NK-92 treated with Interleukin-12 subunit alpha and Interleukin-12 subunit beta, amount 100 ng/mL, for 24 hours (cell line): ENCODE measurements around the gene DLL1.

Experiments used
- DNase-seq: peaks from one replicate; lab custom pipeline; 2025; lab: John Stamatoyannopoulos, UW

The DLL1 gene

DNA sequence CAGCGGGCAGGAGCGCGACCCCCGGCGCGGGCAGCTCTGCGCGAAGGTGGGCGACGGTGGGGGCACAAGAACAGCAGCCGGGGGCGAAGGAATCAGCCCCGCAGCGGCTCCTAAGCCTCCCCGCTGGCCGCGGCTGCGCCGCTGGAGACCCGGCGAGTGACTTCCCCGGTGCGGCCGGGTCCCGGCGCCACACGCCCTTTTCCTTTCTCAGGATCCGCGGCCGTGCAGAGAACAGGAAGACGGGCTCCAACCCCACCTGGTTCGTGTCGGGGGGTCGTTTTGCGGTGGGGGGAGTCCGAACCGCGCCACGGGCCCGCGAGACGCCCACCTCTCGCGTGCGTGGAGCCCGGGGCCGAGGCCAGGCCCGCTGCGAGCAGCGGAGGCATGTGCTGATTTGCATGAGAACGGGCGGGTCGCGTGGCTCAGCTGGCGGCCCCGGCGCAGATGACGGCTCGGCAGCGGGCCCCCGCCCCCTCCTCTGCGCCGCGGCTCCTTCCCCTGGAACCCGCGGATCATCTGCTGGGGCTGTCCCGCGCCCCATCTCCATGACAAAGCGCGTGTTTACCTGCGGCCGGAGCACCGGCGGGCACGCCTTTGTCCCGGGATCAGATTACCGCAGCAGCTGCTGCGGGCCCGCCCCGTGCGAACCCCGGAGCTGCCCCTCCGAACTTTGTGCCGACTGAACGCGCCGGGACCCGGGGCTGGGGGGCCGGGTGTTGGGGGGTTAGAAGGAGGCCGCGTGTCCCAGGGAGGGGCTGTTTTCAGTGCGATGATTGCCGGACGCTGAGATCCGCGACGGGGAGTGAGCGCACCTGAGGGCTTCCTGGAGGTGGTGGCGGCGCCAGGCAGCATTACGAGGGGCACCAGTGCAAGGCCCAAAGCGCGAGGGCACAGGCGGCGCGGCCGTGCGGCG lies 4.9 kb upstream of the DLL1 start:
- DNase-seq, result no peak

DNA sequence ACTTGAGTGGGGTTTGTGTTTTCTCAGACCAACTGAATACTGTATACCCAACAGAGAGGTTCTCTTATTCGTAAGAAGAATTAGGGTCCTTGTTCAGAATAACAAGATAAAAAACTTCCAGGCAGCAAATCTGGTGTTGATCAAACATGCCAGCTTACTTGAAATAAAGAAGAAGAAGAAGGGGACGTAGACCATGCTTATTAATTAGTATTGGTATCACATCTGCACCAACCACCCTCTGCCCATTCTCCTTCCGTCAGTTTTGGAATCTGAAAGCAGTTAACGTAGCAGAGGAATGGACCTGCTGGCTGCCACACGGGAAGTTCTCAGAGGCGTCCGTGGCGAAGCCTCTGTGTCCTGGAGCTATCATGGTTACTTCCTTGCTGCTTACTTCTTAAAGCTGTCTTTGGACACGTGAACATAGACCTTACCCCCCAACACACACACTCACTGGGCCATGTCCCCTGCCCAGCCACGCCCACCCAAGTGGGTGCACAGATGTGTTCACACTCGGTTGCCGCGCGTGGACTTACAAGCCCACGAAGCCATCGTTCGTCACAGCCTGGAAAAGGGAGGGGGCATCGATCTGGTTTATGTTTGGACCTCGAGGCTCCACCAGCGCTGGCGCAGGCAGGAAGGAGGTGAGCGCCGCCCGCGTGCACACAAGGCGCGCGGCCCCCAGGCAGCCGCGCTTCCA lies 4.1 kb upstream of the DLL1 start:
- no peak for DNase-seq

DNA sequence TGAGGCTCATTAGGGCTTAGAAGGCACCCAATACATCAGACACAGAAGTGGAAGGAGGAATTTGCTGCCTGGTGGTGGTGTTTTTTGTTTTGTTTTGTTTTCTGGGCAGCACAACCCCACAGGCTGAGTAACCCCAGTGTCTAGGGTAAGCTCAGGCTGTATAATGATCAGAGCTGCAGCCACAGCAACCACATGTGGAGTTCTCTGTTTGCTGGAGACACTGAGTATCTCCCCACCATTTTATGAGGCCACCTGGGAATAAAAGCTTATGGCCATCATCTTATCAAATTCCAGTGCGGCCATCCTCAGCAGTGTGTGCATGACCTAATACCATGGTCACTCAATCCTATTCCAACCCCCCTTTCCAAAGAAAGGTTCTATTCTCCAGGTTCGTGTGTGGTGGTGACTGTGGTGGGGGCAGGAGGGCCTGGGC lies 3.4 kb upstream of the DLL1 start:
- DNase-seq, result no peak

GRCh38 chr6:170293341-170294231 lies 2.7 kb upstream of the DLL1 start:
- DNase-seq, result no peak

DNA sequence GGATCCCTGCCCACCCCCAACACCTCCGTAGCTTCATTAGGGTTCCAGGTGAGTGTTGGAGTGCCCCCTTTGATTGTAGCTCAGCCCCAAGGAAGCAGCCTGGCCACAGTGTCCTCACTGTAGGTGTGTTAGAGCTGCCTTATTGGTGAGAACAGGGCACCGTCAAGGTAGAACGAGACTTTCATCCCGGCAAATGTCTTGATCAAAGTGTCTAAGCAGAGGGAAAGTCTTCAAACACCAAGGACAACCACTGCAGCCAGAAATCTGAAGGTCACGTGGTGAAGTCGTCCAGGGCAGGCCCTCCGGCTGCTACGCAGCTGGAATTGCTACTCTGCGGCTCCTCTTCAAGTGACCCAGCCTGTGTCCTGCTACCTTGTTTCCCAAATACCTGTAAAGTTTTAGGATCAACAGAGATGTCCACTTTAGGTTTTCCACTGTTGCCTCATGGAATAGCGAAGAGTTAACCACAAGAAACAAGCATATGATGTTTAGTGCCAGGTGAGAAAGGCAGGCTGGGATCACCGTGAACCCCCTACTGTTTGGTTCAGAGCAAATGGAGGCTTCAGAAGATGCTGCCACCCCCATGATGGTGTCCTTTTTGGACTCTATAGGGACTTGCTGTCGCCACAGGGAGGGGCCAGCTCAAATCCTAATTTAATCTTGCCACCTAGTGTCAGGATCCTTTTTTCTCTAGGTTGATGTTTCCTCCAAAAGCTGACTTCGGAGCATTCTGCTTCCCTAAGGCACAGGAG lies 1.7 kb upstream of the DLL1 start:
- DNase-seq, result no peak

DNA sequence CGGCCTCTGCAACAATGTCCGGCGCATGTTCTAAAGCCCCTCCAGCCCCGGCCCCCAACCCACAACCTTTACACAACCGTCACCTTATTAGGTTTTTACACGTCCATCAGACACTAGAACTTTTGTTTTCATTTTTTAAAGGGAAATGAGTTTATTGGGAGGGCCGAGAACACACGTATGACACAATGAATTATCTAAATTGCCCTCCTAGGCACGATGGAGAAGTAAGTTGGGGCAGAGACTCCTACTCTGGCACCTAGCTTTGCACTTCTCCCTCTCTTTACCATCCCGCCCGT lies 1.2 kb upstream of the DLL1 start:
- no peak for DNase-seq

DNA sequence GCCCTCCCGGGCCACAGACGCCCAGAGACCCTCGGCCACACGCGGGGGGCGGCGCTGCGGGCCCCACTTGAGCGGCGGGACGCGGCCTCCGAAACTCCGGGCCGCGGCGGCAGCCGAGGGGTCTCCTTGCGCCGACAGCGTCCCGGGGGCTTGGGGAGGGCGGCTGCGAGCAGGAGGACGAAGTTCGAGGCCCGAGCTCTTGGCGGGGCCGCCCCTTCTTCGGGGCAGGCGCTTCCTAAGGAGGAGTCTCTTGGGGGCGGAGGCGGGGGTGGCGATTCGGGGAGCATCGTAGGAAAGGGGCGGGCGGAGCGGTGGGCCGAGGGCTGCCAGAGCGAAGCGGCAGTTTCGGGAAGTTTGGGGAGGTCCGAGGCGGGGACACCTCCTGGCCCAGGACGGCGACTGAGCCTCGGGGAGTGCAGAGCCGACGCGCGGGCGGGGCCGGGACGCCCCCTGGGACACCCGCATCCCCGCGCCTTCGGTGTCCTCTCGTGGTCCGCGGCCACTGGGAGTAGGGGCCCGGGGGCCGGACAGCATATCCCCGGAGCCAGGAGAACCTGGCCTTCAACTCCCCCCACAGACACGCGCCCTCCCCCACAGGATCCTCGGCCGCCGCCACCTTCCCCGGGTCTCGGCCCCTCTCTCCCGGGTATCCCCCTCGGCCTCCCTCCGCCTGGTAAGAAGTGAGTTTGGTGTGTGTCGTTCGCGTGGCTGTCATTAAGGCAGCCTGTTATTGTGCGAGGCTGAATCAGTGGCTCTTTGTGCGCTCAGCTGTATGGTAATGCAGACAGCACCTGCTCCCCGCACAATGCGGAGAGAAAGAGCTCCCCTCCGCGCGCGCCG lies 613 bp upstream of the DLL1 start:
- DNase-seq, result no peak

GRCh38 chr6:170289951-170290295 lies 955 bp downstream of the DLL1 start:
- DNase-seq, result no peak

GRCh38 chr6:170289180-170289931 lies 1.5 kb downstream of the DLL1 start:
- no peak for DNase-seq

GRCh38 chr6:170288852-170289179 lies 2.1 kb downstream of the DLL1 start:
- DNase-seq, result no peak

DNA sequence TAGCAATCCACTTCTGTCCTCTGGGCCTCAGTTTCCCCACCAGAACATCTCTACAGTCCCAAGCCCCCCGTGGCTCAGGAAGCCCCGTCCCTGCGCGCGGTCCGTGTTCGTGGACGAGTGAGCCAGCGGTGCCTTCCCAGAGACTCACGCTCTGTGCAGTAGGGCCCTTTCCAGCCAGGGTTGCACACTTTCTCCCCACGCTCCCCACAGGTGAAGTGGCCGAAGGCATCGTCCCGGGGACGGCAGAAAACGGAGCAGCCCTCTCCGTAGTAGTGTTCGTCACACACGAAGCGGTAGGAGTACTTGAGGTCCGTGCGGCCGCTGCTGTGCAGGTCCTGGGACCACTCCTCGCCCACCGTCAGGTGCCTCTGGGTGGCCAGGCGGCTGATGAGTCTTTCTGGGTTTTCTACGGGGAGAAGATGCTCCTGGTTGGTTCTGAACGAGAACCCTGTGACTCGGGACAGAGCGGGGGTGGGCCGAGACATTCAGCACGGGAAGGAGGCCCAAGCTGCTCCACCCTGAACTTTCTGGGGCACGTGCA lies 2.7 kb downstream of the DLL1 start:
- no peak for DNase-seq

- no peak for DNase-seq
These were observed 3.5 kb downstream of the DLL1 start for GRCh38 chr6:170287371-170287876.

DNA sequence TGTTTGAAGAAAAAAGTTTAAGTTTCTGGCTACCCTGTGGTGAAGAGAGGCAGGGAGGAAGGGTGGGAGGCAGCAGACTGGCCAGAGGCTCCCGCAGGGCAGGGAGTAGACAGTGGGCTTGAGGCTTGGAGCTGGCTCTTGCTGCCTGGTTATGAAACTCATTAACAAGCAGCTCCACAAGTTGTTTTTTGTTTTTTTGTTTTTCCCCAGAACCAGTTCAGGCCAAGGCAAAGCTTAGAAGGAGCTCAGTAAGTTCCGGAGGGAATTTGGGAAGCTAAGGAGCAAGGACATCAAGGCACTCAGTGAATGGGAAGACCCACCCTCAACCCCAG lies 4.0 kb downstream of the DLL1 start:
- no peak for DNase-seq

GRCh38 chr6:170286246-170286933 lies 4.5 kb downstream of the DLL1 start:
- DNase-seq, result no peak

DNA sequence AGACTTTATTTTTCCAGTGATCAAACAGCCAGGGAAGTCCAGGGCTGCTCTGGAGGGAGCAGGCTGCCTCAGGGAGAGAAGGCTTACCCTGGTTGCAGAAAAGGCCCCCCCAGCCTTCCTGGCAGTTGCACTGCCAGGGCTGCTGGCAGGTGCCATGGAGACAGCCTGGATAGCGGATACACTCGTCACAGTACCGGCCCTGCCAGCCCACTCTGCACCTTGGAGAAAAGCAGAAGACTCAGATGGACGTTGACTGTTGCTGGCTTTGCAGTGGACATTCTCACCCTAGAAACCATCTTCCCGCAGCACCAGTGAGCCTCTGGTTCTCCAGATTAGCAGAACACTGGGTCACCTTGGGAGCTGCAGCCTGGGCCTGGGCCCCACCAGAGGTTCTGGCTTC lies 5.4 kb downstream of the DLL1 start:
- DNase-seq, result no peak

GRCh38 chr6:170284866-170285469 lies 5.9 kb downstream of the DLL1 start:
- DNase-seq, result no peak

DNA sequence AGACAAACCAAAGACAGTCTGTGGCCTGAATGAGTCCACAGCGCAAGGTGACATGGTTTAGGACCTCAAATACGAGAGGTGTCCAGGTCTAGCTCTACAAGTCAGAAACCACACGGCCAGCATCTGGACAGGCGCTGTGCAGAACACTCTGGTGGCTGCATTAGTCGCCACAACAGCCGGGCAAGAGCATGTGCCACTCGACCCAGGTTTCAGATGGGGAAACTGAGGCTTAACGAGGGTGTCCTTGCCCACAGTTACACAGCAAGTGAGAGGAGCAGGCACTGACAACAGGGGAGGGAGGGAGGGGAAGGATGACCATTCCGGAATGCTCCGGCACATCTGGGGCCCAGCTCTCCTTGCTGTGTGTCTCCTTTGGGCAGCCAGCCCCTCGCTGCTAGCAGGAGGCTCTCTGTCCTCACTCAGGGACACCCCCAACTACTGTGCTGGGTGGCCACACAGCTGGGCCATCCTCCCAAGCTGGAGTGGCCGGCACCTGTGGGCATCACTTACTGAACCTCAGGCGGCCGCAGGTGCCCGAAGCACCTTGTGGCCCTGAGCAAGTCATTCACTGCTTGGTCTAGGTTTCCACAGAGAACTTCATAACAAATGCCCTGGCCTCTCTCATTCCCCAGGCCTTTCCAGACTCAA lies 6.6 kb downstream of the DLL1 start:
- no peak for DNase-seq
